ENCODE results near the gene CFAP299. TPM values are rescaled to one million over a fixed set of nuclear protein-coding genes. Genes with fewer than 3 reads are reported as not detected.

Gene CFAP299
- polyA plus RNA-seq, 2 of the 4 experiments (the other 2 are of a cell fraction): not detected

DNA sequence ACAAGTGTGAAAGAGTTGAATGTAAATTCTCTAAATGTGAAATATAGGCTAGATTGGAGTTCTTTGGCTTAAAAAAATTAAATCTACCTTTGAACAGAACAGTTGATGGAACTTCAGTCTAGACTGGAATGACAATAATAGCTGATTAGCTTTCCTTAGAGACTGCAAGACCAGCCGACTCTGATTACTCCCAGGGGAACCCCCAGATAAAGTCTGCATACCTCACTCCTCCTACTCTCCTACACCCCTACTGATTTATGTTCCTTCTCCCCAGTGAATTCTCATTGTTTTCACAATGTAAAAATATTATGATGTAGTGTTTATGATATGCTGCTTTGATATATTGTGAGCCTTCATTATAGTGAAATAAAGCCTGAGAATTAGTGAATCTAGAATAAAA, 241.3 kb downstream of the CFAP299 start:
- no peak overlapping the region for H3K4me2 ChIP-seq
- no peak for DNase-seq (ENCODE audit: low read depth in 1 of 2, low spot score in 1 of 2)
- CTCF ChIA-PET: no interaction called here
- H3K27ac ChIP-seq: no peak overlapping the region
- TF ChIP-seq NPAS2 (CRISPR knock-in tag; IDR thresholded peaks at IDR 0.05; ENCODE audit: borderline replicate concordance): no peak
- TF ChIP-seq, protein P1, sequence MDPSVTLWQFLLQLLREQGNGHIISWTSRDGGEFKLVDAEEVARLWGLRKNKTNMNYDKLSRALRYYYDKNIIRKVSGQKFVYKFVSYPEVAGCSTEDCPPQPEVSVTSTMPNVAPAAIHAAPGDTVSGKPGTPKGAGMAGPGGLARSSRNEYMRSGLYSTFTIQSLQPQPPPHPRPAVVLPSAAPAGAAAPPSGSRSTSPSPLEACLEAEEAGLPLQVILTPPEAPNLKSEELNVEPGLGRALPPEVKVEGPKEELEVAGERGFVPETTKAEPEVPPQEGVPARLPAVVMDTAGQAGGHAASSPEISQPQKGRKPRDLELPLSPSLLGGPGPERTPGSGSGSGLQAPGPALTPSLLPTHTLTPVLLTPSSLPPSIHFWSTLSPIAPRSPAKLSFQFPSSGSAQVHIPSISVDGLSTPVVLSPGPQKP (IDR thresholded peaks at IDR 0.05; ENCODE audit: low read depth, low read length): no peak
- no peak for TF ChIP-seq FOXS1 (CRISPR knock-in tag; IDR thresholded peaks at IDR 0.05)
- no peak for TF ChIP-seq HOXB5 (CRISPR knock-in tag; IDR thresholded peaks at IDR 0.05)
- TF ChIP-seq MAZ (IDR thresholded peaks at IDR 0.05; ENCODE audit: borderline replicate concordance, low read depth, low read length): no peak
- no peak for TF ChIP-seq HEYL (CRISPR knock-in tag; IDR thresholded peaks at IDR 0.05)
- TF ChIP-seq HDAC2 (IDR thresholded peaks at IDR 0.05): no peak
- ATAC-seq: no peak
- WGBS (ENCODE audit: missing lambda C conversion rate): 38% methylated on average over 1 of the region's 1 CpG
- no peak for FAIRE-seq
- H3K4me3 ChIP-seq: no peak overlapping the region
- H3K4me1 ChIP-seq: no peaks in the 10 kb centered on the region
- POLR2A ChIA-PET: no interaction called here
- H3K9me3 ChIP-seq: no peaks in the 10 kb centered on the region

DNA sequence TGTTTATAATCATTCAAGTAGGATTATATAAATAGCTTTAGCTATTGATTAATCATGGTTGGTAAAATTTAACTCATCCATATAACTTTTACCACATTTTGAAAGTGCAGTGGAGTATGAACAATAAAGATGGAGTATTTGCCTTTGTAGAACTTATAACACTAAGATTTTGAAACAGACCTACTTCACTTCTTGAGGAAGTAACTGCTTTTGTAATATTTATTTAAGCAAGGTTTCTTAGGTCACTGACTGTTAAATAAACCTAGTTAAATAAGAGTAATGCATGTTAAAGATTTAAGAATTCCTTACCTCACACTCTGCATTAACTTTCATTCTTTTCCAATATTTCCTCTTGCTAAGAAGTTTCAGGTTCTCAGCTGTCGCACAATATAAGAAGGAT, 242.5 kb downstream of the CFAP299 start:
- Histone ChIP-seq H3K4me1 (no peaks in the 10 kb centered on the region), H3K4me2 (no peak overlapping the region), H3K9me3 (no peaks in the 10 kb centered on the region), H3K27ac (no peak overlapping the region), H3K4me3 (no peak overlapping the region)
- WGBS (ENCODE audit: missing lambda C conversion rate): 26% methylated on average over 1 of the region's 1 CpG
- TF ChIP-seq MYC (IDR thresholded peaks at IDR 0.05; ENCODE audit: borderline replicate concordance, low read length): no peak
- TF ChIP-seq HOXA7 (CRISPR knock-in tag; IDR thresholded peaks at IDR 0.05): no peak
- no peak for TF ChIP-seq MAFK (IDR thresholded peaks at IDR 0.05; ENCODE audit: partially characterized antibody)
- TF ChIP-seq FOXS1 (CRISPR knock-in tag; IDR thresholded peaks at IDR 0.05): no peak
- no peak for TF ChIP-seq GATA3 (IDR thresholded peaks at IDR 0.05; ENCODE audit: borderline replicate concordance)
- no peak for TF ChIP-seq PHF8 (IDR thresholded peaks at IDR 0.05; ENCODE audit: borderline replicate concordance, low read depth)
- no peak for TF ChIP-seq FOSL2 (IDR thresholded peaks at IDR 0.05)
- no peak for TF ChIP-seq FOSL2 (CRISPR knock-in tag; IDR thresholded peaks at IDR 0.05)
- FAIRE-seq (no peak), ATAC-seq (no peak), DNase-seq (ENCODE audit: low read depth in 1 of 2, low spot score in 1 of 2) (no peak)
- POLR2A ChIA-PET: no interaction called here
- CTCF ChIA-PET: no interaction called here

DNA sequence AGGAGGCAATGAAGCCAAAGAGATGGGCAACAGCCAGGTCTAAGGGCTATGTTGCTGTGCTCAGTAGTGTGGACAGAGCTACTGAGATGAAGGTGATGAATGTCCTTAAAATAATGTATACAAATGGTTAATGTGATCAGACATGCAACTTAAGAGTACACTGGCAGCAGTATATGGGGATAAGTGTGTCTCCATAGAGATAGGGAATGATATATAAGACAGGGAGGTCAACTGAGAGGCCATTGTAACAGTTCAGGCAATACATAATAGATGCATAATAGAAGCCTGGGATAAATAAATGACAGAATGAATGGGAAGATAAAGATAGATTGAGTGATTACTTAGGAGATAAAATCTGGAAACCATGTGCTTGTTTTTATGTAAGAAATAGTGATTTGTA, 250.0 kb downstream of the CFAP299 start:
- ATAC-seq: no peak
- FAIRE-seq: no peak

DNA sequence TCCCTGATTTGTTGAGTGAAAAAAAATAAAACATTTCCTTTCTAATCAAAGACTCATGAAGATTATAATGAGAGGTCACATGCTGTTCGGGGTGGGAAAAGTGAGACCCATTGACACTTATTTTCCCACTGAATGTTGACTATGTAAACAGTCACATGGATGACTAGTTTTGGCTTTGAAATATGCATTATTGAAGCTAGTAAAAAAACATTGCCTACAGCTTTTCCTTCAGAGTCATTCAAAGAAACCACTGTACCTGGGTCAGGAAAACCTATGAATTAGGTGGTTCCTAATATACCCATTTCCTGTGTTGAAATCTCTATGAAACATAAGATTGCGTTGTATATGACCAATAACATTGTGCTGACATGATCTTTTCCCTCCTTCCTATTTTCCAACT, 251.2 kb downstream of the CFAP299 start:
- Histone ChIP-seq H3K4me3 (no peak overlapping the region), H3K27ac (no peak overlapping the region), H3K9me3 (no peaks in the 10 kb centered on the region), H3K4me2 (no peak overlapping the region), H3K4me1 (no peaks in the 10 kb centered on the region)
- POLR2A ChIA-PET: no interaction called here
- ATAC-seq (no peak), DNase-seq (ENCODE audit: low read depth in 1 of 2, low spot score in 1 of 2) (no peak), FAIRE-seq (no peak)
- WGBS (ENCODE audit: missing lambda C conversion rate): 4% methylated on average over 2 of the region's 2 CpGs
- TF ChIP-seq MAFK (IDR thresholded peaks at IDR 0.05; ENCODE audit: partially characterized antibody) (no peak), ZFP36 (IDR thresholded peaks at IDR 0.05; ENCODE audit: borderline replicate concordance, partially characterized antibody) (no peak), EHMT2 (IDR thresholded peaks at IDR 0.05; ENCODE audit: low read depth) (no peak), ZNF302 (CRISPR knock-in tag; IDR thresholded peaks at IDR 0.05) (no peak), TFCP2L1 (CRISPR knock-in tag; IDR thresholded peaks at IDR 0.05) (no peak), EP300 (IDR thresholded peaks at IDR 0.05) (no peak), RNF2 (IDR thresholded peaks at IDR 0.05; ENCODE audit: borderline replicate concordance, low read depth) (no peak), RARB (CRISPR knock-in tag; IDR thresholded peaks at IDR 0.05) (no peak), POLR2AphosphoS2 (conservative IDR thresholded peaks at IDR 0.05; ENCODE audit: low read length) (no peak), NR3C1 (IDR thresholded peaks at IDR 0.05) (no peak), KDM5A (IDR thresholded peaks at IDR 0.05) (no peak)
- TF ChIP-seq, protein P2, sequence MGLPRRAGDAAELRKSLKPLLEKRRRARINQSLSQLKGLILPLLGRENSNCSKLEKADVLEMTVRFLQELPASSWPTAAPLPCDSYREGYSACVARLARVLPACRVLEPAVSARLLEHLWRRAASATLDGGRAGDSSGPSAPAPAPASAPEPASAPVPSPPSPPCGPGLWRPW (IDR thresholded peaks at IDR 0.05): no peak
- CTCF ChIA-PET: interaction anchor here (0.7 kb wide), 1 partner anchor 143 kb away, joined by 3 read pairs; no protein-coding TSS in a partner anchor

More for the DNA sequence above, 250.0 kb downstream of the CFAP299 start:
- ChIA-PET POLR2A (no interaction called here), CTCF (no interaction called here)
- no peak for DNase-seq (ENCODE audit: low read depth in 1 of 2, low spot score in 1 of 2)
- H3K4me2 ChIP-seq: no peak overlapping the region
- TF ChIP-seq, protein P3, sequence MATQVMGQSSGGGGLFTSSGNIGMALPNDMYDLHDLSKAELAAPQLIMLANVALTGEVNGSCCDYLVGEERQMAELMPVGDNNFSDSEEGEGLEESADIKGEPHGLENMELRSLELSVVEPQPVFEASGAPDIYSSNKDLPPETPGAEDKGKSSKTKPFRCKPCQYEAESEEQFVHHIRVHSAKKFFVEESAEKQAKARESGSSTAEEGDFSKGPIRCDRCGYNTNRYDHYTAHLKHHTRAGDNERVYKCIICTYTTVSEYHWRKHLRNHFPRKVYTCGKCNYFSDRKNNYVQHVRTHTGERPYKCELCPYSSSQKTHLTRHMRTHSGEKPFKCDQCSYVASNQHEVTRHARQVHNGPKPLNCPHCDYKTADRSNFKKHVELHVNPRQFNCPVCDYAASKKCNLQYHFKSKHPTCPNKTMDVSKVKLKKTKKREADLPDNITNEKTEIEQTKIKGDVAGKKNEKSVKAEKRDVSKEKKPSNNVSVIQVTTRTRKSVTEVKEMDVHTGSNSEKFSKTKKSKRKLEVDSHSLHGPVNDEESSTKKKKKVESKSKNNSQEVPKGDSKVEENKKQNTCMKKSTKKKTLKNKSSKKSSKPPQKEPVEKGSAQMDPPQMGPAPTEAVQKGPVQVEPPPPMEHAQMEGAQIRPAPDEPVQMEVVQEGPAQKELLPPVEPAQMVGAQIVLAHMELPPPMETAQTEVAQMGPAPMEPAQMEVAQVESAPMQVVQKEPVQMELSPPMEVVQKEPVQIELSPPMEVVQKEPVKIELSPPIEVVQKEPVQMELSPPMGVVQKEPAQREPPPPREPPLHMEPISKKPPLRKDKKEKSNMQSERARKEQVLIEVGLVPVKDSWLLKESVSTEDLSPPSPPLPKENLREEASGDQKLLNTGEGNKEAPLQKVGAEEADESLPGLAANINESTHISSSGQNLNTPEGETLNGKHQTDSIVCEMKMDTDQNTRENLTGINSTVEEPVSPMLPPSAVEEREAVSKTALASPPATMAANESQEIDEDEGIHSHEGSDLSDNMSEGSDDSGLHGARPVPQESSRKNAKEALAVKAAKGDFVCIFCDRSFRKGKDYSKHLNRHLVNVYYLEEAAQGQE (IDR thresholded peaks at IDR 0.05): no peak
- H3K4me1 ChIP-seq: no peaks in the 10 kb centered on the region
- no peak overlapping the region for H3K4me3 ChIP-seq
- no peak overlapping the region for H3K27ac ChIP-seq
- no peaks in the 10 kb centered on the region for H3K9me3 ChIP-seq

All from A549 (cell line).